ENCODE data around the gene SULT1C4. TPM values are rescaled to one million over a fixed set of nuclear protein-coding genes. Genes with fewer than 3 reads are reported as not detected.
"Not testable (repeated sequence)": the region's sequence is repeated elsewhere in the genome, so short reads cannot be mapped to it uniquely, and the experiment has no call there.

SULT1C4 gene
- total RNA-seq, 1 experiment from 2014 or later: 4.3 TPM

DNA sequence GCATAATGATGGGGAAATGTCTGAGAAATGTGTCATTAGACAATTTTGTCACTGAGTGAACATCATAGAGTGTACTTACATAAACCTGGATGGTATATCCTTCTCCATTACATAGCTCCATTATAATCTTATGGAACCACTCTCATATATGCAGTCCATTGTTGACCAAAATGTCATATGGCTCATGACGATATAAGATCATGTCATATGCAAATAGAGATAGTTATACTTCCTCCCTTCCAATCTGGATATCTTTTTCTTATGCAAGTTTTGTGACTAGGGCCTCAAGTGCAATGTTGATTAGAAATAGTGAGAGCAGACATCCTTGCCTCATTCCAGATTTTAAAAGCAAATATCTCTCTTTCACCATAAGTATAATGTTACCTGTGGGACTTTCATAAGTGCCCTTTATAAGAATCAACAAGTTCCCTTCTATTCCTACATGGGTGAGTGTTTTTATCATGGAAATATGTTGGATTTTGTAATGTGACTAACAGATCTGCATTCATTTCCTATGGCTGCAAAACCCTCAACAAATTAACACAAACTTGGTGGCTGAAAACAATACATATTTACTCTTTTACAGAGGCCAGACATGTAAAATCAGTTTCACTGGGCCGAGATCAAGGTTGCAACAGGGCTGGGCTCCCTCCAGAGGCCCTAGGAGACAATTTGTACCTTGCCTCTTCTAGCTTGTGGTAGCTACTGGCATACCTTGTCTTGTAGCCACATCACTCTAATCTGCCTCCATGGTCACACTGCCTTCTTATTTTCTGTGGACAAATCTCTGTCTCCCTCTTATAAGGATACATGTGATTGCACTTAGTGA lies 21.6 kb upstream of the SULT1C4 start:
- H3K9me3 Mint-ChIP-seq: peaks cover 6% of the 10 kb centered on the region; the same call in 1 of the 2 replicates
- H3K36me3 Mint-ChIP-seq: no peaks in the 10 kb centered on the region
- peak overlapping the region; percentile 60 for H3K27ac Mint-ChIP-seq
- no peak overlapping the region for H3K4me3 Mint-ChIP-seq
- H3K27me3 Mint-ChIP-seq (ENCODE audit: low read depth): no peaks in the 10 kb centered on the region
- ATAC-seq (peak; percentile 82), DNase-seq (ENCODE audit: low spot score) (no peak)
- no peak for TF ChIP-seq ATF1 (CRISPR knock-in tag; IDR thresholded peaks at IDR 0.05)
- H3K4me1 Mint-ChIP-seq: peaks cover 12% of the 10 kb centered on the region
- ChIA-PET CTCF (no interaction called here), POLR2A (interaction anchor here (0.6 kb wide), 1 partner anchor 92 kb away, joined by 3 read pairs; the partner anchor contains the start of gene GCC2)

DNA sequence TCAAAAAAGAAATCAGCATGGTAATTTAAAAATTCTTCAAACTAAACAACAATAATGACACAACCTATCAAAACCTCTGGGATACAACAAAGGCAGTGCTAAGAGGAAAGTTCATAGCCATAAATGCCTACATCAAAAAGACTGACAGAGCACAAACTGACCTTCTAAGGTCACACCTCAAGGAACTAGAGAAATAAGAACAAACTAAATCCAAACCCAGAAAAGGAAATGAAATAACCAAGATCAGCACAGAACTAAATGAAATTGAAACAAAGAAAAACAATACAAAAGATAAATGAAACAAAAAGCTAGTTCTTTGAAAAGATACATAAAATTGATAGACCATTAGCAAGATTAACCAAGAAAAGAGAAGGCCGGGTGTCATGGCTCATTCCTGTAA lies 18.4 kb upstream of the SULT1C4 start:
- peaks cover 13% of the 10 kb centered on the region for H3K9me3 Mint-ChIP-seq
- H3K27ac Mint-ChIP-seq; H3K4me3 Mint-ChIP-seq; POLR2A ChIA-PET; DNase-seq (ENCODE audit: low spot score); H3K36me3 Mint-ChIP-seq; H3K27me3 Mint-ChIP-seq (ENCODE audit: low read depth); ATAC-seq: not testable (repeated sequence)
- peaks cover 14% of the 10 kb centered on the region for H3K4me1 Mint-ChIP-seq
- CTCF ChIA-PET: interaction anchor here (0.6 kb wide), 1 partner anchor 673 kb away, joined by 3 read pairs; no protein-coding TSS in a partner anchor

DNA sequence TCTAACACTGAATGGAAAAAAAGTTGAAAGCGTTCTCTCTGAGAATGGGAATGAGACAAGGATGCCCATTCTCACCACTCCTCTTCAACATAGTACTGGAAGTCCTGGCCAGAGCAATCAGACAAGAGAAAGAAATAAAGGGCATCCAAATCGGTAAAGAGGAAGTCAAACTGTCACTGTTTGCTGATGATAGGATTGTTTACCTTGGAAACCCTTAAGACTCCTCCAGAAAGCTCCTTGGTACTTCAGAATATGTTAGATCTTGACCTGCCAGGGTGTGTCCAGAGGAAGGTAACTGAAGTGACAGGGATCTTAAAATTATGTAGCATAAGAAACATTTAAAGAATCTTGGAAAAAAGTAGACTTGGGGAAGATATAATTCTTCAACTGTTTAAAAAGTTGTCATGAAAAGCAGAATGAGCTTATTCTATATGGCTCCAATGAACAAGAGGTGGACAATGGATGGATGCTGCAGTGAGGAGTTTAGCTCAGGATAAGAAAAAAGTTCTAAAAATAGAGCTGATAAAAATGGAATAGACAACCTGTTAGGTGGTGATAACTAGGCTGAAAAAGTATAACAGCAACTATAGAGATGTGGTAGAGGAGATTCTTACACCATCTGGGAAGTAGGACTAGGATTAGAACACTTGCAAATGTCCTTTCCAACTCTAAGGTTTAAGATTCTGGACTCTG lies 16.8 kb upstream of the SULT1C4 start:
- Mint-ChIP-seq H3K27me3 (ENCODE audit: low read depth) (no peaks in the 10 kb centered on the region), H3K36me3 (peaks cover 13% of the 10 kb centered on the region), H3K9me3 (peaks cover 29% of the 10 kb centered on the region), H3K4me1 (peaks cover 16% of the 10 kb centered on the region), H3K27ac (no peak overlapping the region), H3K4me3 (no peak overlapping the region)
- TF ChIP-seq ZNF121 (CRISPR knock-in tag; IDR thresholded peaks at IDR 0.05) (no peak), ELF4 (CRISPR knock-in tag; IDR thresholded peaks at IDR 0.05; ENCODE audit: low read depth) (no peak), GRHL2 (CRISPR knock-in tag; IDR thresholded peaks at IDR 0.05; ENCODE audit: insufficient replicate concordance, severe bottlenecking) (no peak), HMGA2 (CRISPR knock-in tag; IDR thresholded peaks at IDR 0.05) (no peak), CREB1 (CRISPR knock-in tag; IDR thresholded peaks at IDR 0.05) (no peak), MXD4 (CRISPR knock-in tag; IDR thresholded peaks at IDR 0.05; ENCODE audit: borderline replicate concordance) (no peak), RELA (CRISPR knock-in tag; IDR thresholded peaks at IDR 0.05; ENCODE audit: borderline replicate concordance) (no peak), JAZF1 (CRISPR knock-in tag; IDR thresholded peaks at IDR 0.05) (no peak), NR3C1 (CRISPR knock-in tag; conservative IDR thresholded peaks at IDR 0.05; ENCODE audit: low read depth) (no peak)
- TF ChIP-seq, protein P1, sequence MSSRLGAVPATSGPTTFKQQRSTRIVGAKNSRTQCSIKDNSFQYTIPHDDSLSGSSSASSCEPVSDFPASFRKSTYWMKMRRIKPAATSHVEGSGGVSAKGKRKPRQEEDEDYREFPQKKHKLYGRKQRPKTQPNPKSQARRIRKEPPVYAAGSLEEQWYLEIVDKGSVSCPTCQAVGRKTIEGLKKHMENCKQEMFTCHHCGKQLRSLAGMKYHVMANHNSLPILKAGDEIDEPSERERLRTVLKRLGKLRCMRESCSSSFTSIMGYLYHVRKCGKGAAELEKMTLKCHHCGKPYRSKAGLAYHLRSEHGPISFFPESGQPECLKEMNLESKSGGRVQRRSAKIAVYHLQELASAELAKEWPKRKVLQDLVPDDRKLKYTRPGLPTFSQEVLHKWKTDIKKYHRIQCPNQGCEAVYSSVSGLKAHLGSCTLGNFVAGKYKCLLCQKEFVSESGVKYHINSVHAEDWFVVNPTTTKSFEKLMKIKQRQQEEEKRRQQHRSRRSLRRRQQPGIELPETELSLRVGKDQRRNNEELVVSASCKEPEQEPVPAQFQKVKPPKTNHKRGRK (CRISPR knock-in tag; IDR thresholded peaks at IDR 0.05; ENCODE audit: borderline replicate concordance): no peak
- ChIA-PET CTCF (no interaction called here), POLR2A (no interaction called here)
- no peak for DNase-seq (ENCODE audit: low spot score)
- no peak for ATAC-seq

DNA sequence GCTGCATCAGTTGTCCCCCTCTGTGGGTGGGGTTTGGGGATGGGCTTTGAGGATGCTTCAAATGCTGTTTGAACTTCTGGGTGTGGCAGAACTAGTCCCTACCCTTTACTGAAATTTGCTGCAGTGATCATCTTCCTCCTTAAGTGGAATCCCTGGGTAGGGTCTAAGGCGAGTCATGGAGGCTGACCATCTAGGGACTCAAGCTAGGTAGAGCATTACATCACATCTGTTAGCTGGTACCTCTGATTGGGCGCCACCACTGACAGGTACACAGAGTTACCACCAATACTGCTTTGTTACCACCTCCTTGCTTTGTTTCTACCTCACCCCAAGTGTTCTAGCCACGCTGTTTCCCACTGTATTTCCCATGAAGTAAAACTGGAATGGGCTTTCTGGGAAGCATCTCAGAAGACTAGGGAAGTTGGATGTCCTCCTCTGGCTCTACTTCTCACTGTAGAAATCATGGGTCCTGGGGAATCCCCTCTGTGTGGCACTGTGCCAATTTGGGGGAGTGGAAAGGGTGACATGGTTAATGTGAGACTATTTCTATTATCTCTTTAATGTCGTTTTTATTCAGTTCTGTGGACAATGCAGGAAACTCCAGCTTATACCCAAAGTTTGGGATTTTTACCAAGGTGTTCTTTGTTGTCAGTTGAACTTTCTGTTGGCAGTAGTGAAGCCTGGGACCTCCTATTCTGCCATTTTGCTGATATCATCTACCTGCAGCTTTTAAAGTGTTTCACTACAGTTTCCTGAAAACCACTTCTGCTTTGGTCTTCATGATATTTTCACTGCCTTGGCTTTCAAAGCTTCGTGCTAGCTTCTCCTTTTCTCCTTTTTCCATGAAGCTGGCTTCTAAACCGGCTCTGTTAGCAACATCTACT lies 14.5 kb upstream of the SULT1C4 start:
- no peaks in the 10 kb centered on the region for H3K27me3 Mint-ChIP-seq (ENCODE audit: low read depth)
- POLR2A ChIA-PET: no interaction called here
- TF ChIP-seq NR3C1 (CRISPR knock-in tag; conservative IDR thresholded peaks at IDR 0.05; ENCODE audit: low read depth) (no peak), GABPB1 (CRISPR knock-in tag; IDR thresholded peaks at IDR 0.05) (no peak), JAZF1 (CRISPR knock-in tag; IDR thresholded peaks at IDR 0.05) (no peak), SOX15 (CRISPR knock-in tag; IDR thresholded peaks at IDR 0.05) (no peak)
- TF ChIP-seq, protein P2, sequence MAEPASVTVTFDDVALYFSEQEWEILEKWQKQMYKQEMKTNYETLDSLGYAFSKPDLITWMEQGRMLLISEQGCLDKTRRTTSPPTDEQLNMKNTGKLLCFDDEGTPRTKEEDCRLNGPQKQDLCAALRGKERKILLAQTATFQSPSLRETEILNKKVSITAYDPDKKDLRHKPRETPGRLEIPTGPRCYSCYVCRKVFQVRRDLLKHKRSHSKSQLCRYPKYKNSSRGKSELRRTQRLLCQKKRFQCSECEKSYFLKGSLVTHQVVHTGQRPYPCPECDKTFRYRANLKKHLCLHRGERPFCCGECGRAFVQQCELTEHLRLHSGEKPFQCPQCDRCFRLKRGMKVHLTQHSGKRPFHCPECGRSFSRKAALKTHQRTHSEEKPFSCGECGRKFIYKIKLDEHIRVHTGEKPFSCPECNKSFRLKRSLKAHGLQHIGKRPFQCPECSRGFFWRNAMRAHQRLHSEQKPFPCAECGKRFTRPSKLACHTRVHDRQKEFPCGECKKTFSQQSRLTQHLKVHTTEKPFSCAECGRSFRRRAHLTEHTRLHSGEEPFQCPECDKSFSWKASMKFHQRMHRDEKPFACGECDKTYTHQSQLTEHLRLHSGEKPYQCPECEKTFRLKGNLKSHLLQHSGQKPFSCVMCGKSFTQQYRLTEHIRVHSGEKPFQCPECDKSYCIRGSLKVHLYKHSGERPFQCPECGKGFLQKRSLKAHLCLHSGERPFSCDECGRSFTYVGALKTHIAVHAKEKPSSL (CRISPR knock-in tag; conservative IDR thresholded peaks at IDR 0.05): no peak
- TF ChIP-seq, protein P3, sequence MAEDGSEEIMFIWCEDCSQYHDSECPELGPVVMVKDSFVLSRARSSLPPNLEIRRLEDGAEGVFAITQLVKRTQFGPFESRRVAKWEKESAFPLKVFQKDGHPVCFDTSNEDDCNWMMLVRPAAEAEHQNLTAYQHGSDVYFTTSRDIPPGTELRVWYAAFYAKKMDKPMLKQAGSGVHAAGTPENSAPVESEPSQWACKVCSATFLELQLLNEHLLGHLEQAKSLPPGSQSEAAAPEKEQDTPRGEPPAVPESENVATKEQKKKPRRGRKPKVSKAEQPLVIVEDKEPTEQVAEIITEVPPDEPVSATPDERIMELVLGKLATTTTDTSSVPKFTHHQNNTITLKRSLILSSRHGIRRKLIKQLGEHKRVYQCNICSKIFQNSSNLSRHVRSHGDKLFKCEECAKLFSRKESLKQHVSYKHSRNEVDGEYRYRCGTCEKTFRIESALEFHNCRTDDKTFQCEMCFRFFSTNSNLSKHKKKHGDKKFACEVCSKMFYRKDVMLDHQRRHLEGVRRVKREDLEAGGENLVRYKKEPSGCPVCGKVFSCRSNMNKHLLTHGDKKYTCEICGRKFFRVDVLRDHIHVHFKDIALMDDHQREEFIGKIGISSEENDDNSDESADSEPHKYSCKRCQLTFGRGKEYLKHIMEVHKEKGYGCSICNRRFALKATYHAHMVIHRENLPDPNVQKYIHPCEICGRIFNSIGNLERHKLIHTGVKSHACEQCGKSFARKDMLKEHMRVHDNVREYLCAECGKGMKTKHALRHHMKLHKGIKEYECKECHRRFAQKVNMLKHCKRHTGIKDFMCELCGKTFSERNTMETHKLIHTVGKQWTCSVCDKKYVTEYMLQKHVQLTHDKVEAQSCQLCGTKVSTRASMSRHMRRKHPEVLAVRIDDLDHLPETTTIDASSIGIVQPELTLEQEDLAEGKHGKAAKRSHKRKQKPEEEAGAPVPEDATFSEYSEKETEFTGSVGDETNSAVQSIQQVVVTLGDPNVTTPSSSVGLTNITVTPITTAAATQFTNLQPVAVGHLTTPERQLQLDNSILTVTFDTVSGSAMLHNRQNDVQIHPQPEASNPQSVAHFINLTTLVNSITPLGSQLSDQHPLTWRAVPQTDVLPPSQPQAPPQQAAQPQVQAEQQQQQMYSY (CRISPR knock-in tag; IDR thresholded peaks at IDR 0.05): no peak
- TF ChIP-seq, protein P4, sequence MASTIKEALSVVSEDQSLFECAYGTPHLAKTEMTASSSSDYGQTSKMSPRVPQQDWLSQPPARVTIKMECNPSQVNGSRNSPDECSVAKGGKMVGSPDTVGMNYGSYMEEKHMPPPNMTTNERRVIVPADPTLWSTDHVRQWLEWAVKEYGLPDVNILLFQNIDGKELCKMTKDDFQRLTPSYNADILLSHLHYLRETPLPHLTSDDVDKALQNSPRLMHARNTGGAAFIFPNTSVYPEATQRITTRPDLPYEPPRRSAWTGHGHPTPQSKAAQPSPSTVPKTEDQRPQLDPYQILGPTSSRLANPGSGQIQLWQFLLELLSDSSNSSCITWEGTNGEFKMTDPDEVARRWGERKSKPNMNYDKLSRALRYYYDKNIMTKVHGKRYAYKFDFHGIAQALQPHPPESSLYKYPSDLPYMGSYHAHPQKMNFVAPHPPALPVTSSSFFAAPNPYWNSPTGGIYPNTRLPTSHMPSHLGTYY (CRISPR knock-in tag; IDR thresholded peaks at IDR 0.05): no peak

More for the DNA sequence above, 14.5 kb upstream of the SULT1C4 start:
- CTCF ChIA-PET: no interaction called here
- ATAC-seq: no peak
- Mint-ChIP-seq H3K9me3 (peaks cover 33% of the 10 kb centered on the region), H3K36me3 (peaks cover 13% of the 10 kb centered on the region), H3K4me1 (peaks cover 10% of the 10 kb centered on the region; the same call in 1 of the 2 replicates), H3K27ac (no peak overlapping the region), H3K4me3 (no peak overlapping the region)
- no peak for DNase-seq (ENCODE audit: low spot score)

Data from WTC11 (cell line).